ENCODE data around the gene TMSB4X.
A peak's percentile ranks its signal among the peaks of the same experiment; 100 is the strongest.

TMSB4X gene

GRCh38 chrX:12996934-12997435 lies 22.1 kb downstream of the TMSB4X start:
- peak overlapping the region; percentile 92 for H3K27ac ChIP-seq
- TF ChIP-seq, protein P1, sequence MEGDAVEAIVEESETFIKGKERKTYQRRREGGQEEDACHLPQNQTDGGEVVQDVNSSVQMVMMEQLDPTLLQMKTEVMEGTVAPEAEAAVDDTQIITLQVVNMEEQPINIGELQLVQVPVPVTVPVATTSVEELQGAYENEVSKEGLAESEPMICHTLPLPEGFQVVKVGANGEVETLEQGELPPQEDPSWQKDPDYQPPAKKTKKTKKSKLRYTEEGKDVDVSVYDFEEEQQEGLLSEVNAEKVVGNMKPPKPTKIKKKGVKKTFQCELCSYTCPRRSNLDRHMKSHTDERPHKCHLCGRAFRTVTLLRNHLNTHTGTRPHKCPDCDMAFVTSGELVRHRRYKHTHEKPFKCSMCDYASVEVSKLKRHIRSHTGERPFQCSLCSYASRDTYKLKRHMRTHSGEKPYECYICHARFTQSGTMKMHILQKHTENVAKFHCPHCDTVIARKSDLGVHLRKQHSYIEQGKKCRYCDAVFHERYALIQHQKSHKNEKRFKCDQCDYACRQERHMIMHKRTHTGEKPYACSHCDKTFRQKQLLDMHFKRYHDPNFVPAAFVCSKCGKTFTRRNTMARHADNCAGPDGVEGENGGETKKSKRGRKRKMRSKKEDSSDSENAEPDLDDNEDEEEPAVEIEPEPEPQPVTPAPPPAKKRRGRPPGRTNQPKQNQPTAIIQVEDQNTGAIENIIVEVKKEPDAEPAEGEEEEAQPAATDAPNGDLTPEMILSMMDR (conservative IDR thresholded peaks at IDR 0.05): no peak

GRCh38 chrX:12997906-12998687 lies 23.2 kb downstream of the TMSB4X start:
- peak overlapping the region; percentile 92 for H3K27ac ChIP-seq
- TF ChIP-seq, protein P1 (conservative IDR thresholded peaks at IDR 0.05): no peak

- peak overlapping the region; percentile 92; the same call in 1 of the 2 replicates for H3K27ac ChIP-seq
- TF ChIP-seq, protein P1 (conservative IDR thresholded peaks at IDR 0.05): no peak
Observed at GRCh38 chrX:12999422-12999821, 24.5 kb downstream of the TMSB4X start.

DNA sequence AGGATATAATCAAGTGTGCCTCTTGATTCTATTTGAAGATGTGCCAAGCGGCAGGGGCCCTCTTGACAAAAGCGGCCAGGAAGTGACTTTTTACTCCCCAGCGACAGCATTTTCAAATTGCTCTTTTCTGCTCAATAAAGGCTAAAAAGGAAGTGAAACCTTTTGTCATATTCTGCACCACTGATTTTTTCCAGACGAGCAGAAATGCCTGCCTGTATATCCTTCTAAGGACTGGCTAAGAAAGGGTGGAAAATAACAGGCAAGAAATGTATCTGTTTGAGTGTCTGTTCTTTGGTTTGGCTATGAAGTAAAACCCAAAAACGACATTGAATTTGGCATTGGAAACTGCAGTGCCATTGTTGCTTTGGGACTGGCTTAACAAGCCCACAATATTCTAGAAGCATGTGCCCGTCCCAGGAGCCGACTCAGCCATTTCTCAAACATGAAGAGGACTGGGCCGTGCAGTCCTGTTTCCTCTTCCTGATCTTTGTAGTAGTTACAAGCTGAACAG lies 25.4 kb downstream of the TMSB4X start:
- TF ChIP-seq, protein P1 (conservative IDR thresholded peaks at IDR 0.05): no peak
- H3K27ac ChIP-seq: peak overlapping the region; percentile 92

- peak overlapping the region; percentile 92 for H3K27ac ChIP-seq
- TF ChIP-seq, protein P1 (conservative IDR thresholded peaks at IDR 0.05): no peak
Observed at GRCh38 chrX:13001097-13001496, 26.2 kb downstream of the TMSB4X start.

- TF ChIP-seq, protein P1 (conservative IDR thresholded peaks at IDR 0.05): no peak
- H3K27ac ChIP-seq: peak overlapping the region; percentile 92
Observed at GRCh38 chrX:13001961-13002671, 27.2 kb downstream of the TMSB4X start.
